ENCODE results near the gene PCNX2.

PCNX2 gene

GRCh38 chr1:232979558-232979957 is 316.0 kb downstream of the PCNX2 start:
- no peak for DNase-seq

- no peak for DNase-seq
Measured at GRCh38 chr1:232978815-232979214, 316.7 kb downstream of the PCNX2 start.

- DNase-seq: no peak
Measured at GRCh38 chr1:232978091-232978634, 317.4 kb downstream of the PCNX2 start.

- DNase-seq: no peak
Measured at GRCh38 chr1:232974971-232975370, 320.6 kb downstream of the PCNX2 start.

GRCh38 chr1:232973652-232974611 is 321.6 kb downstream of the PCNX2 start:
- DNase-seq: no peak

GRCh38 chr1:232970508-232970907 is 325.0 kb downstream of the PCNX2 start:
- DNase-seq: no peak

- DNase-seq: no peak
Measured at GRCh38 chr1:232969799-232970198, 325.7 kb downstream of the PCNX2 start.

GRCh38 chr1:232968965-232969364 is 326.6 kb downstream of the PCNX2 start:
- DNase-seq: peak; percentile 24

GRCh38 chr1:232968391-232968790 is 327.1 kb downstream of the PCNX2 start:
- no peak for DNase-seq

- no peak for DNase-seq
Measured at GRCh38 chr1:232966663-232967062, 328.9 kb downstream of the PCNX2 start.

- no peak for DNase-seq
Measured at GRCh38 chr1:232965912-232966217, 329.7 kb downstream of the PCNX2 start.

- no peak for DNase-seq
Measured at GRCh38 chr1:232965124-232965911, 330.2 kb downstream of the PCNX2 start.

- no peak for DNase-seq
Measured at GRCh38 chr1:232964601-232965000, 330.9 kb downstream of the PCNX2 start.

GRCh38 chr1:232962761-232963745 is 332.5 kb downstream of the PCNX2 start:
- no peak for DNase-seq

- no peak for DNase-seq
Measured at GRCh38 chr1:232958067-232958466, 337.5 kb downstream of the PCNX2 start.

- DNase-seq: no peak
Measured at GRCh38 chr1:232956081-232956480, 339.4 kb downstream of the PCNX2 start.

GRCh38 chr1:232954594-232955365 is 340.7 kb downstream of the PCNX2 start:
- no peak for DNase-seq

- no peak for DNase-seq
Measured at GRCh38 chr1:232952514-232953499, 342.7 kb downstream of the PCNX2 start.

GRCh38 chr1:232951605-232952004 is 343.9 kb downstream of the PCNX2 start:
- DNase-seq: no peak

- DNase-seq: no peak
Measured at GRCh38 chr1:232951180-232951579, 344.3 kb downstream of the PCNX2 start.

Data from midbrain (tissue), 1 donor.